ENCODE measurements around the gene MYH14. TPM values are rescaled to one million over a fixed set of nuclear protein-coding genes. Genes with fewer than 3 reads are reported as not detected.
A peak's percentile ranks its signal among the peaks of the same experiment; 100 is the strongest.

Gene MYH14
- total and polyA plus RNA-seq, 10 of the 15 experiments (the other 5 are each of a cell fraction or from before 2014, with no cell fraction given): 0.06 to 0.69 (median 0.15) TPM; not detected in 4

- TF ChIP-seq ZBTB4 (CRISPR knock-in tag; IDR thresholded peaks at IDR 0.05) (no peak), RBBP5 (conservative IDR thresholded peaks at IDR 0.05) (no peak), HDAC6 (IDR thresholded peaks at IDR 0.05; ENCODE audit: unreplicated experiment) (no peak), ATF7 (IDR thresholded peaks at IDR 0.05; ENCODE audit: low read depth) (peak; percentile 87), YBX1 (IDR thresholded peaks at IDR 0.05) (no peak)
- TF ChIP-seq, protein P1, sequence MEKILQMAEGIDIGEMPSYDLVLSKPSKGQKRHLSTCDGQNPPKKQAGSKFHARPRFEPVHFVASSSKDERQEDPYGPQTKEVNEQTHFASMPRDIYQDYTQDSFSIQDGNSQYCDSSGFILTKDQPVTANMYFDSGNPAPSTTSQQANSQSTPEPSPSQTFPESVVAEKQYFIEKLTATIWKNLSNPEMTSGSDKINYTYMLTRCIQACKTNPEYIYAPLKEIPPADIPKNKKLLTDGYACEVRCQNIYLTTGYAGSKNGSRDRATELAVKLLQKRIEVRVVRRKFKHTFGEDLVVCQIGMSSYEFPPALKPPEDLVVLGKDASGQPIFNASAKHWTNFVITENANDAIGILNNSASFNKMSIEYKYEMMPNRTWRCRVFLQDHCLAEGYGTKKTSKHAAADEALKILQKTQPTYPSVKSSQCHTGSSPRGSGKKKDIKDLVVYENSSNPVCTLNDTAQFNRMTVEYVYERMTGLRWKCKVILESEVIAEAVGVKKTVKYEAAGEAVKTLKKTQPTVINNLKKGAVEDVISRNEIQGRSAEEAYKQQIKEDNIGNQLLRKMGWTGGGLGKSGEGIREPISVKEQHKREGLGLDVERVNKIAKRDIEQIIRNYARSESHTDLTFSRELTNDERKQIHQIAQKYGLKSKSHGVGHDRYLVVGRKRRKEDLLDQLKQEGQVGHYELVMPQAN (conservative IDR thresholded peaks at IDR 0.05): peak; percentile 76; the same call in 1 of the 2 replicates
Measured at GRCh38 chr19:50344661-50345318, 141.4 kb downstream of the MYH14 start (continued).

Measured in GM12878 (cell line).